GM12872 (cell line): ENCODE data around the gene RPS6KA2.
A peak's percentile ranks its signal among the peaks of the same experiment; 100 is the strongest.

ENCODE experiments used
- TF ChIP-seq, protein P1 (sequence below): IDR thresholded peaks from 3 replicates; pipeline ENCODE4 v1.5.1; 2011; ENCODE audit warnings: low read depth, mild to moderate bottlenecking, low read length, moderate library complexity; ENCODE audit not compliant: insufficient read depth

The RPS6KA2 gene

DNA sequence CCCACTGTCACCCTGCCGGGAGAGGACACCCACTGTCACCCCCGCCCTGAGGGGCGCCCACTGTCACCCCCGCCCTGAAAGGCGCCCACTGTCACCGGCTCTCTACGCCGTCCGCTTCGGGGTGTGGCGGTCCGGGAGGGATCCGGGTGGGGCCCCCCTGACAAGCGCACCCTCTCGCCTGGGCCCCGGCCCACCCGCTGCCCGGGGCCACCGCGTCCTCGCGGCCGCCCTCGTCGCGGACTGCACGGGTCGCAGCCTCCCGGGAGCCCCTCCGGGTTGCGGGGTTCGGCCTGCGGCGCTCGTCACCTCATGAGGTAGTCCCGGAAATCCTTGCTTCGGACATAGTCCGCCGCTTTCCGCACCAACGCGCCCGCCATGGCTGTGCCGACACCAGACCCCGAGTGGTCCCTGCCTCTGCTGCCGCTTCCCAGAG, 244.5 kb downstream of the RPS6KA2 start:
- TF ChIP-seq, protein P1, sequence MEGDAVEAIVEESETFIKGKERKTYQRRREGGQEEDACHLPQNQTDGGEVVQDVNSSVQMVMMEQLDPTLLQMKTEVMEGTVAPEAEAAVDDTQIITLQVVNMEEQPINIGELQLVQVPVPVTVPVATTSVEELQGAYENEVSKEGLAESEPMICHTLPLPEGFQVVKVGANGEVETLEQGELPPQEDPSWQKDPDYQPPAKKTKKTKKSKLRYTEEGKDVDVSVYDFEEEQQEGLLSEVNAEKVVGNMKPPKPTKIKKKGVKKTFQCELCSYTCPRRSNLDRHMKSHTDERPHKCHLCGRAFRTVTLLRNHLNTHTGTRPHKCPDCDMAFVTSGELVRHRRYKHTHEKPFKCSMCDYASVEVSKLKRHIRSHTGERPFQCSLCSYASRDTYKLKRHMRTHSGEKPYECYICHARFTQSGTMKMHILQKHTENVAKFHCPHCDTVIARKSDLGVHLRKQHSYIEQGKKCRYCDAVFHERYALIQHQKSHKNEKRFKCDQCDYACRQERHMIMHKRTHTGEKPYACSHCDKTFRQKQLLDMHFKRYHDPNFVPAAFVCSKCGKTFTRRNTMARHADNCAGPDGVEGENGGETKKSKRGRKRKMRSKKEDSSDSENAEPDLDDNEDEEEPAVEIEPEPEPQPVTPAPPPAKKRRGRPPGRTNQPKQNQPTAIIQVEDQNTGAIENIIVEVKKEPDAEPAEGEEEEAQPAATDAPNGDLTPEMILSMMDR = no peak

DNA sequence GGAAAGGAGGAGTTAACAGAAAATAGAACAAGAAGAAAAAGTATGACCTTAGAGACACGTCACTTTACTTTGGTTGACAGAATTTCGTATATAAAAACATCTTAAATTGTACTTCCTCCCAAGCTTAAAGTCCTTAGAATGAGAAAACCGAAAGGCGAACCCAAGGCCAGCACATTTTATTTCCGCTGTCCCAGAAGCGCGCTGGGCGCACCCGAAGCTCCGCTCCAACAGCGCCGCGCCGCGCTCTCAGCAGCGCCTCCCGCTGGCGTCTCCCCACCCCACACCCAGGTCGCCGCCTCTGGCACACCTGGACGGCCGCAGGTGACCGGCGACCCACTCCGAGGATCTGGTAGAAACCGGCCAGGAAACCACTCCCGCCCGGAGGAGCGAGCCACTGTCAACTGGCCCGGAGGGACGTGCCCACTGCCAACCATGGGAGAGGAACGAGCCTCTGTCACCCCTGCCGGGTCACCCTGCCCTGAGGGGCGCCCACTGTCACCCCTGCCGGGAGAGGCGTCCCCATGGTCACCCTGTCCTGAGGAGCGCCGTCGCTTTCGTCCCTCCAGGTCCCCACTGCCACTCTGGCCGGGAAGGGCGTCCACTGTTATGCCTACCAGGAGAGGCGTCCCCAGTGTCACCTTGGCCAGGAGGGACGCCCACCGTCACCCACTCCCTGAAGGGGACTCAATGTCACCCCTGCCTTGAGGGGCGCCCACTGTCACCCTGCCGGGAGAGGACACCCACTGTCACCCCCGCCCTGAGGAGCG, 245.1 kb downstream of the RPS6KA2 start:
- TF ChIP-seq, protein P1 = peak; percentile 85

DNA sequence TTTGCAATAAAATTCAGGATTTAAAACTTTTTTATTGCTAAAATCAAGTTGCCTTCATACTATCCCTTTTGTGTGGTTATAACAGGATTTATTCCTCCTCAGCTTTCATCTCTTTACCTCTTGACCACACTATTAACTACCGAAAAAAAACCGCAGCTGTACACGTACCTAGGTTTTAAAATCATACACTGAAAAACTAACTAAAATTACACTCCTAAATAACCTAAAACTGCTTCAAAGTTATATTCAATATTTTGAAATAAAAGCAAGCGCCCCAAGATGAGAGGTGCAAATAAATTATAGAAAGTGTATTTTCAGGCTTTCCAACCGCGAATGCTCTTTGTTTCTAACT, 245.7 kb downstream of the RPS6KA2 start:
- TF ChIP-seq, protein P1 = no peak

DNA sequence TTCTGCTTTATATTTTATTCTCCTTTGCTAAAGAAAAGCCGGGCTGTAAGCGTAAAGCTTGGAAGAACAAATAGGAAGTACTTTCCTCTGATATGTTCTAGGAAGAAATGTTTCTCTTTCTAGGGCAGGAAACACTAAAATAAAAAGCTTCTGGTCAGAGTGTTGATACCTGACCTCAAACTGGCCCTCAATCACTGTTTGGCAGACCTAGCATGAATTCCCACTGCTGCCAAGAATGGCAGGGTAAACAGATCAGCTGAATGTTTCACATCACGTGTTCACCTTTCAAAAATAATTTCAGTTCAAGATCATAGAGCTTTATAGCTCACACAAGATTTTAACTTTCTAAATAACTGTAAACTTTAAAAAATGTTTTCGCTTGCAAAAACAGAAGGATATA, 247.3 kb downstream of the RPS6KA2 start:
- TF ChIP-seq, protein P1 = no peak

DNA sequence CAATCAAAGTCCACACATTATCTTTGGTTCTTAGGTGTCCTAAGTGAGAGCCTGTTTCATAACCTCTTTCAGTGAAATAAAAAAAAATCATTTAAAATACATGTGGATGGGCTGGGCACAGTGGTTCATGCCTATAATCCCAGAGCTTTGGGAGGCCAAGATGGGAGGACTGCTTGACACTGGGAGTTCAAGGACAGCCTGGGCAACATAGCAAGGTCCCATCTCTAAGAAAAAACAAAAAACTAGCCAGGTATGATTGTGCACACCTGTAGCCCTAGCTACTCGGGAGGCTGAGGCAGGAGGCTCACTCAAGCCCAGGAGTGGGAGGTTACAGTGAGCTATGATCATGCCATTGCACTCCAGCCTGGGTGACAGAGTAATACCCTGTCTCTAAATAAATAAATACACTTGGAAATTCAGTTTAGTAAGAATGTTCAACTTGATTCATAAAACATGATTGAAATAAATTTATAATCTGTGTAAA, 247.9 kb downstream of the RPS6KA2 start:
- TF ChIP-seq, protein P1 = no peak

DNA sequence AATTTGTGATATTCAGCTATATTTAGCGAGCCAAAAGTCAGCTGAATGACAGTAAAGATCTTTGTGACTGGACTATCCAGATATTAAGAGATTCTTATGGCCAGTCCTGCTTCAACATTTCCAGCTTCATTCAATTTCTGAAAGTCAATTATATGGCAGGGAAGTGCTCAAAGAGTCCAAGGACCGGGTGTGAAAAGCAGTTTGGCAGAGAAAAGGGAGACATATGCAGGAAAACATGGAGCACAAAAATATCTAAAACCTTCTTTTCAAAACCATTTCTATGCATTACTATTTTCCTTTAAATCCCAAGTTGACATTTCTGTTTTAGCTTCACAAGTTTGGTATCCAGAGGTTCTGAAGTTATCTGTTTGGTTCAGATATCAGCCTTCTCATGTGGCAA, 249.3 kb downstream of the RPS6KA2 start:
- TF ChIP-seq, protein P1 = no peak

DNA sequence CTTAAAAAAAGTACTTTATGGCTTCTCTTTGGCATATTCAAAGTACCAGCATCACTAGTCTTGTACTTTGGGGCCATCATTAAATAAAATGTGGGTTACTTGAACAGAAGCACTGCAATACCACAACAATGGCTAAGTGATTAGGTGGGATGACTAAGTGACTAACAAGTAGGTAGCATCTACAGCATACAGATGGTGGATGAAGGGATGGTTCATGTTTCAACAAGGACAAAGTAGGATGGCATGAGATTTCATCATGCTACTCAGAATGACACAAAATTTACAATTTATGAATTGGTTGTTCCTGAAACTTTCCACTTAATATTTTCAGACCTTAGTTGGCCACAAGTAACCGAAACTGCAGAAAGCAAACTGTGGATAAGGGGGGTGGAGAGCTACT, 252.0 kb downstream of the RPS6KA2 start:
- TF ChIP-seq, protein P1 = no peak

DNA sequence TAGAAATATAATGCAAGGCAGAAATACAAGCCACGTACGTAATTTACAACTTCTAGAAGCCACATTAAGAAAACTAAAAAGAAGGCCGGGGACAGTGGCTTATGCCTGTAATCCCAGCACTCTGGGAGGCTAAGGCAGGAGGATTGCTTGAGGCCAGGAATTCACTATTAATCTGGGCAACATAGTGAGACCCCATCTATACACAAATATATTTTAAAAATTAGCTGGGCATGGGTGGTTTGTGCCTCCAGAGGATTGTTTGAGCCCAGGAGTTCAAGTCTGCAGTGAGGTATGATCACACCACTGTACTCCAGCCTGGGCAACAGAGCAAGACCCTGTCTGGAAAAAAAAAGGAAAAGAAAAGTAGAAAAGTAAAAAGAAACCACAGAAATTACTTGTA, 256.6 kb downstream of the RPS6KA2 start:
- TF ChIP-seq, protein P1 = no peak
